Medulla oblongata (tissue), 1 donor: ENCODE measurements around the gene DENND10.
"Not testable (repeated sequence)": the region's sequence is repeated elsewhere in the genome, so short reads cannot be mapped to it uniquely, and the experiment has no call there.

Experiments
- DNase-seq: peaks from one replicate; pipeline ENCODE4 v3.0.0-alpha.2; 2015; ENCODE audit errors: extremely low spot score

Gene DENND10

GRCh38 chr10:119103903-119104653 is at the start of gene DENND10:
TSS of gene DENND10 (plus strand) at chr10:119104113. CDS start at chr10:119104143, 30 bp downstream.
- peak; percentile 86 for DNase-seq

GRCh38 chr10:119055472-119055871 is 48.4 kb upstream of the DENND10 start:
- DNase-seq = no peak

DNA sequence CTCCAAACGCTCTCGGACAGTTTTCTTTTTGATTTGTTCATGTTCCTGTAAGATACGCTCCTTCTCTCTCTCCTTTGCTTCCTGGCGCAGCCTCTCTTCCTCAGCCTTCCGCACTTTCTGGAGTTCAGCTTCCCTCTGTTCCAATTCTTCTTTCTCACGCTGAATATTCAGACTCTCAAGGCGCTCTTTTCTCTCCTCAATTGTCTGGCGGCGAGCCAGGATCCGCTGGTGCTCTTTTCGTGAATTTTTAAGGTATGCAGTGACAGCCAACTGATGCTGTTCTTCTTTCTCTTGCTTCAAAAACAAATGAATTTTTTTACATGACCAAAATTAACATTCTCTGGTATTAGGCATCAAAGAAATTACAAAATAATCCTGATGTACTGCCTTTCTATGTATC is 45.9 kb upstream of the DENND10 start:
- no peak for DNase-seq

GRCh38 chr10:119059557-119059956 is 44.4 kb upstream of the DENND10 start:
- DNase-seq = no peak

GRCh38 chr10:119060107-119060506 is 43.8 kb upstream of the DENND10 start:
- DNase-seq = no peak

- DNase-seq = no peak
Measured at GRCh38 chr10:119061352-119061751, 42.6 kb upstream of the DENND10 start.

GRCh38 chr10:119061926-119062325 is 42.0 kb upstream of the DENND10 start:
- DNase-seq = no peak

- DNase-seq = no peak
Measured at GRCh38 chr10:119070395-119071165, 33.3 kb upstream of the DENND10 start.

- no peak for DNase-seq
Measured at GRCh38 chr10:119073584-119073983, 30.3 kb upstream of the DENND10 start.

DNA sequence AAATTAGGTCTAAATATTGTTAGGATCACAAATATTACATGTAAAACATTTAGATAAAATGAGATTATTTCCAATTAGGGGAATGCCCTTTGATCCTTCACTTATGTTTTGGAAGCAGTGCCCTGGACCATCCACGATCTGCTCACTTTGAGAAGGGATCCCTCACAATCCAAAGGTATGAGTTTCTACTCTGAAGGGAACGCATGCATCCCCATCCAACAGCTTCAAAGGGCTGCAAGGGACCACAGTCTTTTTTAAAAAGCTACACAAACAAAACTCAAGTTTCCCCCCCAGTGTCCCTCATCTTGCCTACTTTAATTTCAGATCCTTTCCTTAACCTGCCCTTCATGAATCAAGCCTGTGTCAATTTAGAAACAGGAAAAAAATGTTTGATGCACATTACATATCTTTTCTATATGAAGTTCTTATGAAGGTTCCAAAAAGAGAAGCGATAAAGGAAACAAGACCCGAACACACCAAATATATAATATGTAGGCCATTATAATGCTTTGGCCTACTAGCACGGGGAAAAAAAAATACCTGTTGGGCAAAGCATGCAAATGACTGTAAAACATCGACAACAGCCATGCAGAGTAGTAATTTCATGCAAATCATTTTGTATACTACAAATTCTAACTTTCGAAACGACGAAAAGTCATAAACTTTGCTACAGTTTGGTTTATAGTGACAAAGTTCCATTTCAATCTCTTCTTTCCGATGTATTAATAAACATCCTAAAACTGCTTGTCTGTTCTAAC is 25.3 kb upstream of the DENND10 start:
- no peak for DNase-seq

- peak; percentile 54 for DNase-seq
Measured at GRCh38 chr10:119079599-119080520, 24.1 kb upstream of the DENND10 start.

DNA sequence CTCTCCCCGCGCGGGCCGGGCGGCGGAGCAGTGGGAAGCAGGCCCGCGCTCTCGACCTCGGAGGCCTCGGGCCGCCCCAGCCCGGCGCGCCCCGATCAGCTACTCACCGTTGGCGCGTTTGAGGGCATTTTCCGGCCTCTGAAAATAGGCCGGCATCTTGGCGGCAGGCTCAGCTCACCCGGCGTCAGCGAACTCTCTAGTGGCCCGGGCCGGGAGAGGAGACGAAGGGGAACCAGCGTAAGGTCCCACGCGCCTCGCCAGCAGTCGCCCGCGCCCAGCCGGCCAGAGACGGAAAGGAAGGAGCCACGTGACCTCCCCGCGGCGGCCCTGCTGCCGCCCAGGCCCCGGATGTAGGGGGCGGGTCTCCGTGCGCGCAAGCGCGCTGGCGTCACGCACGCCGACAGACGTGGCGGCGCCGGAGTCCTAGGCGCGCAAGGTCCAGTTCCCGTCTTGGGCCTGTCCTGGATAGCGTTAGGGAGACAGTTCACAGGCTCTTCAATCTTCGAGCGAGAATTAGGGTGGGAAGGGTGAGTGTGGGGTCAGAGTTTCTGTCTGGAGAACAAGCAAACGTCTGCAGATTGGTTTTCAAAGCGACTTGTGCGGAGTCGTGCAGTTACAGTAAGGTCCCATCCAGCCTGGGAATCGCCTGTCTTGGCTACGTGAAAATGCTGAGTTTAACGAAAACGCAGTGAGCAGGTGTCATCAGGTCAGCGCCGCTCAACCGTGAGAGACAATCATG is 23.2 kb upstream of the DENND10 start, which contains the start of gene EIF3A:
Gene EIF3A, minus strand, starts transcription at position 297 of the 739 bp plus-strand sequence. Its CDS starts 141 bp downstream, at position 156.
- DNase-seq = peak; percentile 94

DNA sequence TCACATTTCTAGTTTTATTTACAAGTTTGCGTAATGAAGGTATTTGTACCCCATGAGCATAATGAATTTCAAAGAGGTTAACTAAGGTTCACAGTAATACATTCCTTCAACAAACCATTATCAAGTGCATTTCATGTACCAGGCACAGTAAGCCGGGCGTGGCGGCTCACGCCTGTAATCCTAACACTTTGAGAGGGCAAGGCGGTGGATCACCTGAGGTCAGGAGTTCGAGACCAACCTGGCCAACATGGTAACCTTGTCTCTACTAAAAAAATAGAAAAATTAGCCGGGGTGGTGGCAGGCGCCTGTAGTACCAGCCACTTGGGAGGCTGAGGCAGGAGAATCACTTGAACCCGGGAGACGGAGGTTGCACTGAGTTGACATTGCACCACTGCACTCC is 19.0 kb upstream of the DENND10 start:
- DNase-seq = no peak

- no peak for DNase-seq
Measured at GRCh38 chr10:119087271-119087882, 16.5 kb upstream of the DENND10 start.

DNA sequence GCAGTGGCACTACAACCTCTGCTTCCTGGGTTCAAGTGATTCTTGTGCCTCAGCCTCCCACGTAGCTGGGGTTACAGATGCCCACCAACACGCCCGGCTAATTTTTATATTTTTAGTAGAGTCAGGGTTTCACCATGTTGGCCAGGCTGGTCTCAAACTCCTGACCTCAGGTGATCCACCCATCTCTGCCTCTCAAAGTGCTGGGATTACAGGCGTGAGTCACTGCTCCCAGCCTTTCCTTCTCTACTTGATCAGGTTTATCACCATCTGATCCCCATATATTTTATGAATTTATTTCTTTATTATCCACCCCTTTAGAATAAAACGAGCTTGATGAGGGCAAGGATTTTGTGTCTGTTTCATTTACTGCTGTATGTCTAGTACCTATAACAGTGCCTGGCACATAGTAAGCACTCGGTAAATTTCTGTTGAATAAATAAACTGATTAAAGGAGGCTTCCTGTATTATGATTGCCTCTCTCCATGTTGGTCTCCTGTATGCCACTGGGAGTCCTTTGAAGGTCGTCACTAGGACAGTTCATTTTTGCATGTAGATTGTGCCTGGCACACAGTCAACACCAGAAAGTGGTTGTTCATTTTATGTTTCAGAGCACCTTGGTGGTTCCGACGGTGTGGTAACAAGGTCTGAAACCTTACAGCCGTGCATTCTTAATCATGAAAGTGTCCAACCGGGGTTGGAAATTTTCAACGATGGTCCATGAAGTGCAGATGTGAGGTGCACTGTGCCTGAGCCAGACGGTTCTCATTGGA is 13.7 kb upstream of the DENND10 start:
- no peak for DNase-seq

DNA sequence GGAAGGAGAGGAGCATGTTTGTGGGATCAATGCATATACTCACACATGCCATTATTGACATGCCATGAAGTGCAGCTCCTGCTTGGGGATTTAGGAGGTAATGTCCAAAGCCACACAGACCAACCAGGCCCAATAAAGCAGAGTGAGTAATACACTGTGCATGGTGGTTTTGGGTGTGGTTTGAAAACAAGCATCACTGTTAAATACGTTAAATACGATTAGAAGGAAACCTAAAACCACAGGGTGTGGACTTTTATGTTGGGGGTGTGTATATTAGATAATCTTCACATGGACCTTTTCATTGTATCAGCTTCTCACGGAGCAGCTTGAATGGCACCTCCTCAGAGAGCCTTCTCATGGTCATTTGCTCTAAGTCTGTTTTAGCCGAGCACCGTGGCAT is 12.9 kb upstream of the DENND10 start:
- no peak for DNase-seq

GRCh38 chr10:119095640-119096039 is 8.3 kb upstream of the DENND10 start:
- no peak for DNase-seq

GRCh38 chr10:119096641-119097415 is 7.1 kb upstream of the DENND10 start:
- DNase-seq = not testable (repeated sequence)
